Osteoblast (primary cell): Measurements from ENCODE around the gene RECK. TPM values are rescaled to one million over a fixed set of nuclear protein-coding genes. Genes with fewer than 3 reads are reported as not detected.

Experiments used
- DNase-seq: peaks from one replicate; pipeline ENCODE4 v3.0.0; 2011; ENCODE audit warnings: low spot score, mixed read lengths; ENCODE audit not compliant: insufficient read length; ENCODE audit errors: missing footprints
- H2AFZ ChIP-seq: 2 replicates; pipeline ENCODE4 v1.6.0; 2011; ENCODE audit warnings: mild to moderate bottlenecking, low read length
- H3K27ac ChIP-seq: 2 replicates; pipeline ENCODE4 v1.5.1; 2011; ENCODE audit warnings: mild to moderate bottlenecking, low read depth, low read length, moderate library complexity
- H3K27me3 ChIP-seq: 2 replicates; pipeline ENCODE4 v1.6.0; 2012; ENCODE audit warnings: mild to moderate bottlenecking, control low read depth, inconsistent platforms, low read length, moderate library complexity; ENCODE audit not compliant: insufficient read depth
- H3K36me3 ChIP-seq: 2 replicates; pipeline ENCODE4 v1.5.1; 2011; ENCODE audit warnings: mild to moderate bottlenecking, low read length, control low read depth, moderate library complexity; ENCODE audit not compliant: insufficient read depth
- H3K4me1 ChIP-seq: 2 replicates; pipeline ENCODE4 v1.5.1; 2011; ENCODE audit warnings: mild to moderate bottlenecking, low read length, control low read depth, moderate library complexity; ENCODE audit not compliant: insufficient read depth
- H3K4me2 ChIP-seq: 2 replicates; pipeline ENCODE4 v1.6.0; 2011; ENCODE audit warnings: mild to moderate bottlenecking, low read length; ENCODE audit not compliant: insufficient read depth
- H3K4me3 ChIP-seq: fragments of 200-600 bp; sonication (generic); 3 replicates; pipeline ENCODE4 v1.5.1; 2012; ENCODE audit warnings: mild to moderate bottlenecking, low read length, inconsistent platforms; ENCODE audit not compliant: insufficient read depth
- H3K79me2 ChIP-seq: 2 replicates; pipeline ENCODE4 v1.6.0; 2012; ENCODE audit warnings: mild to moderate bottlenecking, low read length, control low read depth, inconsistent platforms; ENCODE audit not compliant: insufficient read depth
- H3K9me3 ChIP-seq: 2 replicates; pipeline ENCODE4 v1.5.1; 2011; ENCODE audit warnings: low read depth, low read length, control low read depth
- H4K20me1 ChIP-seq: 2 replicates; pipeline ENCODE4 v1.6.0; 2012; ENCODE audit warnings: mild to moderate bottlenecking, low read length, control low read depth; ENCODE audit not compliant: insufficient read depth
- CTCF ChIP-seq: IDR thresholded peaks from 2 replicates; pipeline ENCODE4 v1.5.1; 2011; ENCODE audit warnings: mild to moderate bottlenecking, low read depth, low read length, moderate library complexity; ENCODE audit errors: extremely low read depth
- total RNA-seq: library from RNA; depleted of rRNA; stranded (reverse); fragments of >200 nt; gene quantifications from 2 replicates; pipeline ENCODE4 v1.2.3, GENCODE V29; 2012

Gene RECK
- total RNA-seq, 1 donor: 31.5 TPM

- Histone ChIP-seq H3K9me3 (no peaks in the 10 kb centered on the region), H3K4me1 (peaks cover 61% of the 10 kb centered on the region), H3K79me2 (no peaks in the 10 kb centered on the region), H3K4me3 (no peak overlapping the region), H3K36me3 (peaks cover 12% of the 10 kb centered on the region), H3K27me3 (no peaks in the 10 kb centered on the region), H4K20me1 (peaks cover 4% of the 10 kb centered on the region), H3K4me2 (no peak overlapping the region), H2AFZ (no peak overlapping the region), H3K27ac (peak overlapping the region; percentile 61)
- DNase-seq: no peak
- TF ChIP-seq CTCF: no peak
Measured at GRCh38 chr9:36152741-36153438, 116.2 kb downstream of the RECK start.

GRCh38 chr9:36153746-36154145 lies 117.0 kb downstream of the RECK start:
- no peak overlapping the region for H3K4me2 ChIP-seq

GRCh38 chr9:36154331-36154952 lies 117.7 kb downstream of the RECK start:
- Histone ChIP-seq H3K4me2 (peak overlapping the region; percentile 66), H4K20me1 (no peaks in the 10 kb centered on the region), H3K27me3 (no peaks in the 10 kb centered on the region), H3K4me3 (peak overlapping the region; percentile 15), H3K79me2 (no peaks in the 10 kb centered on the region), H3K9me3 (no peaks in the 10 kb centered on the region), H3K4me1 (peaks cover 50% of the 10 kb centered on the region), H3K27ac (peak overlapping the region; percentile 94), H2AFZ (peak overlapping the region; percentile 62), H3K36me3 (peaks cover 12% of the 10 kb centered on the region)
- no peak for DNase-seq
- TF ChIP-seq CTCF: no peak

More at GRCh38 chr9:36153746-36154145, 117.0 kb downstream of the RECK start:
- Histone ChIP-seq H3K4me3 (no peak overlapping the region), H4K20me1 (no peaks in the 10 kb centered on the region), H3K9me3 (no peaks in the 10 kb centered on the region), H3K27me3 (no peaks in the 10 kb centered on the region), H3K4me1 (peaks cover 52% of the 10 kb centered on the region), H3K36me3 (peaks cover 12% of the 10 kb centered on the region), H2AFZ (no peak overlapping the region), H3K79me2 (no peaks in the 10 kb centered on the region), H3K27ac (peak overlapping the region; percentile 94)
- no peak for DNase-seq
- no peak for TF ChIP-seq CTCF

GRCh38 chr9:36156116-36156515 lies 119.4 kb downstream of the RECK start:
- H2AFZ ChIP-seq: no peak overlapping the region
- no peaks in the 10 kb centered on the region for H3K9me3 ChIP-seq
- H3K4me1 ChIP-seq: peaks cover 48% of the 10 kb centered on the region
- no peak for TF ChIP-seq CTCF
- H3K4me2 ChIP-seq: no peak overlapping the region
- H3K27ac ChIP-seq: no peak overlapping the region
- H3K27me3 ChIP-seq: no peaks in the 10 kb centered on the region
- no peaks in the 10 kb centered on the region for H3K79me2 ChIP-seq
- no peak for DNase-seq
- H3K36me3 ChIP-seq: peaks cover 12% of the 10 kb centered on the region
- no peak overlapping the region for H3K4me3 ChIP-seq
- no peaks in the 10 kb centered on the region for H4K20me1 ChIP-seq
